NCI-H524 (cell line): ENCODE results near the gene GRIN3B.

Experiments used
- DNase-seq, 2 experiments: peaks; one replicate each; lab custom pipeline; 2025; lab: John Stamatoyannopoulos, UW

The GRIN3B gene

DNA sequence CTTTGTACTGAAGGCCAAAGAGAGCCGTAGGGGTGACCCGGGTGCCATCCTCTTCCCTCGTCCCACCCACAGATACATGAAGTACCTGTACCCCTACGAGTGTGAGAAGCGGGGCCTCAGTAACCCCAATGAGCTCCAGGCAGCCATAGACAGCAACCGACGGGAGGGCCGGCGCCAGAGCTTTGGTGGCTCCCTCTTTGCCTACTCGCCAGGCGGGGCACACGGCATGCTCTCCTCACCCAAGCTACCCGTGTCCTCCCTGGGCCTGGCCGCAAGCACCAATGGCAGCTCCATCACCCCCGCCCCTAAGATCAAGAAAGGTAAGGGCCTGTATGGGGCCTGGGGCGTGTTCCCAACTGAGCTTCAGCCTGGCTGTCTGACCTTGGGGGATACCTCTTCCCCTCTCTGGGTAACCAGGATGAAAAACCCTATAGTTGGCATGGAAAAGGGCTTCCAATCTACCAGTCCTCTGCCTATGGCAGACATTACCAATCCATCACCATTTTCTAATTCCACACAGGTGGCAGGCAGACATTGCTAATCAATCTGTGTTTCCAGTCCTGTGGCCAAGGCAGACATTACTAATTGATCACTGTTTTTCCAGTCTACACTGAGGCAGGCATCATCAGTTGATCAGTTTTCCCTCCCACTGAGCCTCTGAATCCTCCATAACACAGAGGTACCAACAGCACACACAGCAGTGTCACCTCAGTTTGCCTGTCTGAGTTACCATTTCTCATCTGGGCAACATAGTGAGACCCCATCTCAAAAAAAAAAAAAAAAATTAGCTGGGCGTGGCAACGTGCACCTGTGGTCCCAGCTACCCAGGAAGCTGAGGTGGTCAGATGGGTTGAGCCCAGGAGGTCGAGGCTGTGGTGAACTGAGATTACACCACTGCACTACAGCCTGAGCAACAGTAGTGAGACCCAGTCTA is 35.2 kb upstream of the GRIN3B start:
- no peak for DNase-seq

DNA sequence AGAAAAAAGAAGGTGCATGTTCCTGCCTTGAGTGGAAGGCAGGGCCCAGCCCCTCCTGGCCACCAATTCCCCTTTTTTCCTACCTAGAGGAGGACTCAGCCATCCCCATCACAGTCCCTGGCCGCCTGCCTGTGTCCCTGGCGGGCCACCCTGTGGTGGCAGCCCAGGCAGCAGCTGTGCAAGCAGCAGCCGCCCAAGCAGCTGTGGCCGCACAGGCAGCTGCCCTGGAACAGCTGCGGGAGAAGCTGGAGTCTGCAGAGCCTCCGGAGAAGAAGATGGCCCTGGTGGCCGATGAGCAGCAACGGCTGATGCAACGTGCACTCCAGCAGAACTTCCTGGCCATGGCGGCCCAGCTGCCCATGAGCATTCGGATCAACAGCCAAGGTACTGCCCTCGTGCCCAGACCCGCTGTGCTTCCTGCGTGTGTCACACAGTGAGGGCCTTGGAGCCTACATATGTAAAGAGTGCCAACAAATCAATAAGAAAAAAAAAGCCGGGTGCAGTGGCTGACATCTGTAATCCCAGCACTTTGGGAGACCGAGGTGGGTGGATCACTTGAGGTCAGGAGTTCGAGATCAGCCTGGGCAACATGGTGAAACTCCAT is 33.6 kb upstream of the GRIN3B start:
- DNase-seq, result no peak

DNA sequence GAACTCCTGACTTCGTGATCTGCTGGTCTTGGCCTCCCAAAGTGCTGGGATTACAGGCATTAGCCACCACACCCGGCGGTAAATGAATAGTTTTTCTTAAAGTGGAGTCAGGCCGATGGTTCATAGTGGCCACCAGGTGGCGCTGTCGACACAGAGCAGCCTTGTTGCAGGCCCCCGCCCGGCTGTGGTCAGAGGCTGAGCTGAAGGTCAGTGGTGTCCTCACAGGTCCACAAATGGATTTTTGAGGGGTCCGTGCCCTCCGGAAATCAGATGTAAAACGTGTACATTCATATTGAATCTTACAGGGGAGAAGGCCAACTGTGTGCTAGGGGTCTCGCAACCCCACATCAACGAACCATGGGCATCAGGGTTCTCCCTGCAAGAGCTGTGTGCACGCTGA is 29.5 kb upstream of the GRIN3B start:
- no peak for DNase-seq

- DNase-seq, result no peak
Observed at GRCh38 chr19:971795-972194, 28.4 kb upstream of the GRIN3B start.

DNA sequence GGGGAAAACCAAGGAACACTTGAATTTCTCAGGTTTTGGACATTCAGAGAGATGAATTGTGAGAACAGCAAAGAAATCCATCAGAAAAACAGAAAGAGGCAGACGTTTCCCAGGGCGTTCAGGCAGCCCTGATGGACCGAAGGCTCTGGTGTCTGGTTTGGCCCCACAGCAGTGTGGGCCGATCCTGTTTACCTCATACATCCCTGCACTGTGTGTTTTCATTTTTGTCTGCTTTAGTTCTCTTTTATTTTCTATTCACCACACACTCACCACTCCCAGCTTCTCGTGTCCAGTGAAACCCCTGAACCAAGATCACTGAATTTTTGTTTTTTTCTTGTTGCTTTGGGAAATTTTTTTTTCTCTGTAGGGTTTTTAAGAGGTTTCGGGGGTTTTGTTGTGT is 27.9 kb upstream of the GRIN3B start:
- no peak for DNase-seq

GRCh38 chr19:973726-974563 is 26.3 kb upstream of the GRIN3B start:
- no peak for DNase-seq

GRCh38 chr19:974564-975257 is 25.5 kb upstream of the GRIN3B start:
- DNase-seq, result no peak

GRCh38 chr19:976476-976875 is 23.7 kb upstream of the GRIN3B start:
- no peak for DNase-seq

DNA sequence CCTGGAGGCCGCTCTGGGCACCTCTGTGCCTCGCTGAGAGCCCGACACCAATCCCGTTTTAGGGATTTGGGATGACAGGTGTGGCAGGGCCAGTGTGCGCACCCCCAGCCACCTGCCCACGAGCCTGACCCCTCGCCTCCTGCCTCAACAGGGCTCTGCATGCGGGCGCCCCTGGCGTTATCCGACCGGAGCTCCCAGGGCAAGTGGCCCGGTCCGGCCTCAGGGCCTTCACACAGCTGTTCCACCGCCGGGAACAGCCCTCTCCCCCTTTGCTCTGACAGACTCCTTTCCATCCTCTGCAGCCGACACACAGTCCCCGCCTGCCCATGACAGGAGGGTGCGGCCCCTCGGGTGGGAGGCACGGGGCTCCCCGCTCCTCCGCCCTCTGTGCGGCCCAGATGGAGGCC is 23.2 kb upstream of the GRIN3B start:
- no peak for DNase-seq

DNA sequence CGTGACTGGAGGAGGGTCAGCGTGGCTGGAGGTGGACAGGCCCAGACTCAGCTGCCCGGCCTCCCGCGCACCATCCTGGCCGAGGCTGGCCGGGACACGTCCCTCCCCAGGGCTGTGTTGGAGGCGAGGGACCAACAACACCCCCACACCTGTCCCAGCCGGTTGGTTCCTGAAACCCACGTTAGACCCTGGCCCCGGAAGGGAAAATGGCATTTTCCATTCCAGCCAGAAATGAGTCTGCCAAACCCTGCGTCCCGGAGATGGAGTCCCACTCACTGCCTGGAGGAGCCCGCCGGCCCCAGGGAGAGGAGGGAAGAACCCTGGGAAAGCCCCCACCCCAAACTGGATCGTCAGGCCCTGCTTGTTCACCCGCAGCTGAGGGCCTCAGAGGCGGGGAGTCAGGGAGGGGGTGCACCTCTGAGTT is 20.9 kb upstream of the GRIN3B start:
- DNase-seq, result no peak

- DNase-seq, result no peak
Observed at GRCh38 chr19:980133-980998, 19.9 kb upstream of the GRIN3B start.

DNA sequence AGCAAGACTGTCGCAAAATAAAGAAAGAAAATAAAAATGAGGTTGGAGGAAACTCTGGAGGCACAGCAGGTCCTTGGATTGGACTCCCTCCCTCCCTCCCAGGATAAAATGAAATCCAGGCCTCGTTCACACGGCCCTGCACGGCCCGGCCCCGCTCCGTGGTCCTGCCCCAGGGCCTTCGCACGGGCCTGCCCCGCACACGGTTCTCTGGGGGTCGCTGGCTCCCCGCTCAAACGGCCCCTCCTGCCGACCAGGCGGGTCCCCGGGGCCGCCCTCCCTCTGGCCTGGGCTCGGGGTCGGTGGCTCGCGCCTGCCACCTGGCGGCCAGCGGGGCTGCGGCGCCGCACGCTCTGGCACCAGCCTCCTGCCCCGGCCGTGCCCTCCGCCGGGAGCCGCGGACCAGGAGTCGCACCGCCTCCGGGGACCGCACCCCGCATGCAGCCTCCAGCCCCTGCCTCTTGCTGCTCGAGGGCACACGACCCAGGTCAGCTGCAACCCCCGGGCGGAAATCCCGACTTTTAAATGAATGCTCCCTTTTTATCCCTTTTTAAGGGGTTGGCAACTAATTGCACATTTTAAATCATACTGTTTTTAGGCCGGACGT is 17.6 kb upstream of the GRIN3B start:
- DNase-seq, result peak; percentile 31 to 64

DNA sequence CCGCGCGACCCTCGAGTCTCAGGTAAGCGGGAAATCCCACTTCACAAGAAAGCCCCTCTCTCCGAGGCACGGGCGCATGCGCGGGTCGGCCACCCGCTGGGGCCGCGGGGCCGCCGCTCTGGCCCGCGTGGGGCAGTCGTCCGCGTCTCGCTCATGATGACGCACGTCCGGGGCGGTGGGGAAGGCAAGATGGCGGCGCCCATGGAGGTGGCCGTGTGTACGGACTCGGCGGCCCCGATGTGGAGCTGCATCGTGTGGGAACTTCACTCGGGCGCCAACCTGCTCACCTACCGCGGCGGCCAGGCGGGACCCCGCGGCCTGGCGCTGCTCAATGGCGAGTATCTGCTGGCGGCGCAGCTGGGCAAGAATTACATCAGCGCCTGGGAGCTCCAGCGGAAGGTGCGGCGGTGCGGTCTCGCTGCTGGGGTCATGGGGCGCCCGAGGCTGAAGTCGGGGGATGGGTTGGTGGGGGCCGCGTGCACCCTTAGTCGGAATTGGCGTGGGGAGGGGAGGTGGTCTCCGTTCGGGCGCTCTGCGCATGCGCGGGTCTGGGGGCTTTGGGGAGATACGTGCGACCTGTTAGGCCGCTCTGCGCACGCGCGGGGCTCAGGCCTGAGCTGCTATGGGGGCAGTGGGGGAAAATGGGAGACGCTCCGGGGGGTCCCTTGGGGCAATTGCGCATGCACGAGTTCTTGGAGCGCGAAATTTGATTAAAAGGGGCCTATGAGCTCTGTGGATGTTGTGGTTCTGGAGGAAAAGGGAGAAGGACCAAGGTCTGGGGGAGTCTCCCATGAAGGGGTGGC is 15.9 kb upstream of the GRIN3B start, which contains the start of gene WDR18:
Gene WDR18 (plus strand): TSS at position 181 of the 803 bp plus-strand sequence. CDS start 9 bp downstream, at position 190.
- peak; percentile 88 to 93 for DNase-seq

DNA sequence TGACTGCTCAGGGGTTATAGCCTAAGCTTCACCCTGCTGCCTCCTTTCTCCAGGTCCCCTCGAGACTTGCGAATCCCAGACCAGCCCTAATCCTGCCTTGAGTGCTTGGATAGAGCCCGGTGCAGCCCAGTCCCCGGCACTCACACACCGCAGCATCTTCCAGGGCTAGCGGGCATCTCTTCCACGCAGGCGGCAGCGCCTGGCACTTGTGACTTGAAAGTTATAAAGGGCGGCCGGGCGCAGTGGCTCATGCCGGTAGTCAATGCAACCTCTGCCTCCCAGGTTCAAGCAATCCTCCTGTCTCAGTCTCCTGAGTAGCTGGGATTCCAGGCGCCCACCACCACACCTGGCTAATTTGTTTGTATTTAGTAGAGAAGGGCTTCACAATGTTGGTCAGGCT is 14.1 kb upstream of the GRIN3B start:
- no peak for DNase-seq

DNA sequence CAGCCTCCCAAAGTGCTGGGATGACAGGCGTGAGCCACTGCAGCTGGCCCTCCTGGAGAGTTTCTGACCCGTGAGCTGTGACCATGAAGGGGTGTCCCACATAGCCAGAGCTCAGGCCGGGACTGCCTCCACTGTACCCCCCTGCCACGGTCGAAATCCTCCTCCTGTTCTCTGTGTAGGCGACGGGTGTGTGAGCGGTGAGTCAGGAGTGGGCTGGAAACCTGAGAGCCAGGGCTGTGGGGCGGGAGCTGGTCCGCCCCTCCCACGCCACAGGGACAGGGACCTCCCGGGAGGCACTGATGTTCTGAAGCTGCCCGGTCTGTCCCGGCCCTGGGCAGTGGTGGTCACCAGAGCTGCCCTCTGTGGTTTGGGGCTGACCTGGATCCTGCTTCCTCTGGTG is 12.1 kb upstream of the GRIN3B start:
- no peak for DNase-seq

DNA sequence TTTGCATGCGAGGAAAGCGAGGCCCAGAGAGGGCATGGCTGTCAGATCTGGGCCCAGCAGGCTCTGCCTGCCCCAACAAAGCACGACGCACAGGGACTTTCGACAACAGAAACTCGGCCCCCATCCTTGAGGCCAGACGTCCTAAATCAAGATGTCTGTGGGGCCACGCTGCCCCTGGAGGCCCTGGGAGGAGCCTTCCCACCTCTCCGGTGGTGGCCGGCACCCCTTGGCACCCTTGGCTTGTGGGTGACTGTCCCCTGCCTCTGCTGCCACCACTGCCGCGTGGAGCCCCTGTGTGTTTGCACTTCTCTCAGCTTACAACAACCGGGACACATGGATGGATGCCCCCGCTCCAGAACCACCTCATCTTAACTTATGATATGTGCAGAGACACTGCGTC is 11.7 kb upstream of the GRIN3B start:
- DNase-seq, result no peak

- DNase-seq, result no peak
Observed at GRCh38 chr19:989381-990081, 10.7 kb upstream of the GRIN3B start.

- no peak for DNase-seq
Observed at GRCh38 chr19:990119-990571, 10.1 kb upstream of the GRIN3B start.

DNA sequence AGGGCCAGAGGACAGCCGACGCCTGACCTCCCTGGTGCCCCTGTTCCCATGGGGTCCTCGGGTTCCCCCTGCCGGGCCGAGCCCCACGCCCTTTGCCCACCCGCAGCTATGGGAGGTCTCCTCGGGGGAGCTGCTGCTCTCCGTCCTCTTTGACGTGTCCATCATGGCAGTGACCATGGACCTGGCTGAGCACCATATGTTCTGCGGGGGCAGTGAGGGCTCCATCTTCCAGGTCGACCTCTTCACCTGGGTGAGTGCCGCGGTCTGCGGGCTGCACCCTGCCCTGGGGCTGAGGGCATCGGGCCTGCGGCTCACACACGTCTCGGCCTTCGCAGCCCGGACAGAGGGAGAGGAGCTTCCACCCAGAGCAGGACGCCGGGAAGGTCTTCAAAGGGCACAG is 9.5 kb upstream of the GRIN3B start:
- DNase-seq, result no peak
